Measurements from ENCODE around the gene SLC26A5.

The SLC26A5 gene

GRCh38 chr7:103388469-103389140 lies 57.4 kb downstream of the SLC26A5 start:
- no peak for TF ChIP-seq CTCF (IDR thresholded peaks at IDR 0.05; ENCODE audit: insufficient read depth, low read depth, low read length, missing control alignments)
- no peak overlapping the region for H3K4me3 ChIP-seq (ENCODE audit: low read length)
- no peak for DNase-seq (ENCODE audit: low read depth)

GRCh38 chr7:103387242-103387641 lies 58.8 kb downstream of the SLC26A5 start:
- DNase-seq (ENCODE audit: low read depth): no peak
- TF ChIP-seq CTCF (IDR thresholded peaks at IDR 0.05; ENCODE audit: insufficient read depth, low read depth, low read length, missing control alignments): no peak
- H3K4me3 ChIP-seq (ENCODE audit: low read length): no peak overlapping the region

- no peak for TF ChIP-seq CTCF (IDR thresholded peaks at IDR 0.05; ENCODE audit: insufficient read depth, low read depth, low read length, missing control alignments)
- H3K4me3 ChIP-seq (ENCODE audit: low read length): no peak overlapping the region
- no peak for DNase-seq (ENCODE audit: low read depth)
These were observed 64.0 kb downstream of the SLC26A5 start for GRCh38 chr7:103382032-103382402.

GRCh38 chr7:103381280-103382031 lies 64.6 kb downstream of the SLC26A5 start:
- no peak for TF ChIP-seq CTCF (IDR thresholded peaks at IDR 0.05; ENCODE audit: insufficient read depth, low read depth, low read length, missing control alignments)
- DNase-seq (ENCODE audit: low read depth): no peak
- no peak overlapping the region for H3K4me3 ChIP-seq (ENCODE audit: low read length)

GRCh38 chr7:103380395-103381191 lies 65.4 kb downstream of the SLC26A5 start:
- TF ChIP-seq CTCF (IDR thresholded peaks at IDR 0.05; ENCODE audit: insufficient read depth, low read depth, low read length, missing control alignments): no peak
- no peak for DNase-seq (ENCODE audit: low read depth)
- H3K4me3 ChIP-seq (ENCODE audit: low read length): no peak overlapping the region

GRCh38 chr7:103379270-103379975 lies 66.6 kb downstream of the SLC26A5 start:
- no peak for TF ChIP-seq CTCF (IDR thresholded peaks at IDR 0.05; ENCODE audit: insufficient read depth, low read depth, low read length, missing control alignments)
- H3K4me3 ChIP-seq (ENCODE audit: low read length): no peak overlapping the region
- DNase-seq (ENCODE audit: low read depth): no peak
